HUES48 (cell line): ENCODE measurements around the gene ITIH3.

Experiments used
- H3K27ac ChIP-seq: one replicate; pipeline ENCODE4 v1.7.0; 2013; ENCODE audit warnings: low read depth, low read length, inconsistent platforms
- H3K27me3 ChIP-seq: 2 replicates; pipeline ENCODE4 v1.6.1; 2013; ENCODE audit warnings: mild to moderate bottlenecking, low read length; ENCODE audit not compliant: control insufficient read depth, insufficient read depth
- H3K36me3 ChIP-seq: 2 replicates; pipeline ENCODE4 v1.6.1; 2013; ENCODE audit warnings: low read length; ENCODE audit not compliant: control insufficient read depth, insufficient read depth
- H3K4me1 ChIP-seq: 2 replicates; pipeline ENCODE4 v1.6.1; 2013; ENCODE audit warnings: mild to moderate bottlenecking, low read length; ENCODE audit not compliant: control insufficient read depth, insufficient read depth
- H3K4me3 ChIP-seq: 2 replicates; pipeline ENCODE4 v1.5.1; 2013; ENCODE audit warnings: mild to moderate bottlenecking, low read depth, low read length
- H3K9ac ChIP-seq: 2 replicates; pipeline ENCODE4 v1.6.1; 2013; ENCODE audit warnings: mild to moderate bottlenecking, low read depth, low read length, moderate library complexity
- H3K9me3 ChIP-seq: 2 replicates; pipeline ENCODE4 v1.6.1; 2013; ENCODE audit warnings: low read length; ENCODE audit not compliant: control insufficient read depth, insufficient read depth

The ITIH3 gene

DNA sequence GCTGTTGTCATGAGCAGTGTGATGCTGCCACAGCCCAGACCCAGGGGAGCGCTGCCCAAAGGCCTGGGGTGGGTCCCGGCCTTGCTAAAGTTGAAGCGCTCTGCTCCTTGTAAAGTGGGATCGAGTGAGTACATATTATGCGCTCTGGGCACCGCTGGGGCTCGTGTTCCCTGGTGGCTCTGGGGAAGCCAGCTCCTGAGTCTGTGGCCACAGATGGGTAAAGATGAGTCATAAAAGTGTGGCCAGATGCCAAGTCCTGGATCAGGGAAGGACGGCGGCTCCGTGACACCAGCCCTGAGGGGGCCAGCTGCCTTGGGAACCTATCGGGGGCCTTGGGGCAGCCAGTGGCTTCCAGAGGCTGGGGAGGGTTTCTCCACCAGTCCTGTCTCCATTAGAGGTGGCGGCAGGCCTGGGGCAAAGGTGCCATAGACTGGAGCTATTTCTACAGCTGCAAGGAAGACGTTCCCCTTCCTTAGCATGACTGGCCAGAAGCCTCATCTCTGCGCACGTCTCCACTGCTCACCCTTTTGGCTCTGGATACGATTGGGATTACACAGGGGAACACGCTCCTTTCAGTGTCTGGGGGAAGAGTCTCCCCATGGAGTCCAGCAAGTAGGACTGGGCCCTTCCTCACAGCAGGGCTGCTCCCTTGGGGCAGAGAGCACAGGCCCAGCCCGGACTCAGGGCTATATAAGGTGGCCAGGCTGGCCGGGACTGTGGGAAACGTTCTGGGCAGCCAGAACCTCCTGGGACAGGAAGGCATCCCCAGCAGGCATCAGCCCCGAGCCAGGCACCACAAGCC lies 37.1 kb downstream of the ITIH3 start:
- Histone ChIP-seq H3K4me1 (peaks cover 7% of the 10 kb centered on the region; the same call in 1 of the 2 replicates), H3K27me3 (no peaks in the 10 kb centered on the region), H3K27ac (no peak overlapping the region), H3K4me3 (no peak overlapping the region), H3K36me3 (peaks cover 4% of the 10 kb centered on the region; the same call in 1 of the 2 replicates), H3K9ac (no peak overlapping the region), H3K9me3 (no peaks in the 10 kb centered on the region)

DNA sequence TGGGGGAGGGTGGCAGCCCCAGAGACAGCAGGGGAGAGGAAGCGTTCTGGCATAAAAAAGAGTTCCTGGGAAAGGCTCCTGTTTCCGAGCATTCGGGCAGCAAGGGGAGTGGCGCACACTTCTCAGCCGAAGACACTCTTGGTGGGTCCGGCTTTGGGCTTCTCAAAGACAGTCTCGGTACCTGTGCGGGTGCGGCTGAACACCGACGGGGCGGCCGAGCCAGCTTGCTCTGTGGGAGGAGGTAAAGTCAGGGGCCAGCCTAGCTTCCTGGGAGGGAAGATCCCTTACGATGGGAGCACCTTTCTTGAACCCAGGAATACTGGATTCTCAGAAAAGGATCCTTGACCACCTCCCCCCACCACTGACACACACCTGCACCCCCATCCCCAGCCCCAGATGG lies 38.6 kb downstream of the ITIH3 start:
- Histone ChIP-seq H3K9me3 (no peaks in the 10 kb centered on the region), H3K27ac (no peak overlapping the region), H3K4me1 (peaks cover 7% of the 10 kb centered on the region; the same call in 1 of the 2 replicates), H3K9ac (no peak overlapping the region), H3K36me3 (peaks cover 4% of the 10 kb centered on the region; the same call in 1 of the 2 replicates), H3K27me3 (no peaks in the 10 kb centered on the region), H3K4me3 (no peak overlapping the region)

DNA sequence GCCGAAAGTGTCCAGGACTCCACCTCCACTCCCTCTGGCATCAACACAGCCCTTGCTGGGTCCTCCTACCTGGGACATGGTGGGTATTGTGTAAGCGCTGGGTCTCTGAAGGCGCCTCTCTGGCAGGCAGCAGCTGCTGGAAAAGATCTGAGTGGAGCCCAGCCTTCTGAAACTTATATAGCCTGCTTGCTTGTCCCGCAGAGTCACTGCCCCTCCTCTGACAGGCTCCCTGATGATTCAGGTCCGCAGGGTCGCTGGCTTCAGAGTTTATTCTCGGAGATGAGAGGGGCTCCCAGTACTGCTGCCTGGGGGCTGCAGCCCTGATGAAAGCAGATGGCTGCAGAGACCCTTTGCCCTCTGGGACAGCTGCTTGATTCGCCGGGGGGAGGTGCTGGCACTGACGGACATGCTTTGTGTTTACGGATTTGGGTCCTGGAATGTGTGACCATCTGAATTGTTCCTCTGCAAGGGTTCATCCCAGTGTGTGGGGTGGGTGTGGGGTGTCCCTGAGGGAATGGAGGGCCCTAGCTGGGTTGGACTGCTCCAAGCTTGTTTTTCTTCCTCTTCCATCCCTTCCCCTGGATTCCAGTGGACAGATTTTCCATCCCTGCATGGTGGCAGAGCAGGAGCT lies 40.4 kb downstream of the ITIH3 start, which contains the start of gene MUSTN1:
Gene MUSTN1 (minus strand): TSS at position 149 of the 631 bp plus-strand sequence. CDS start 71 bp downstream, at position 78.
- peaks cover 7% of the 10 kb centered on the region; the same call in 1 of the 2 replicates for H3K4me1 ChIP-seq
- H3K36me3 ChIP-seq = peaks cover 7% of the 10 kb centered on the region; the same call in 1 of the 2 replicates
- H3K27ac ChIP-seq = peak within 1 kb of the TSS; percentile 39
- H3K27me3 ChIP-seq = no peaks in the 10 kb centered on the region
- H3K9me3 ChIP-seq = no peaks in the 10 kb centered on the region
- H3K9ac ChIP-seq = no peak within 1 kb of the TSS
- no peak within 1 kb of the TSS for H3K4me3 ChIP-seq

DNA sequence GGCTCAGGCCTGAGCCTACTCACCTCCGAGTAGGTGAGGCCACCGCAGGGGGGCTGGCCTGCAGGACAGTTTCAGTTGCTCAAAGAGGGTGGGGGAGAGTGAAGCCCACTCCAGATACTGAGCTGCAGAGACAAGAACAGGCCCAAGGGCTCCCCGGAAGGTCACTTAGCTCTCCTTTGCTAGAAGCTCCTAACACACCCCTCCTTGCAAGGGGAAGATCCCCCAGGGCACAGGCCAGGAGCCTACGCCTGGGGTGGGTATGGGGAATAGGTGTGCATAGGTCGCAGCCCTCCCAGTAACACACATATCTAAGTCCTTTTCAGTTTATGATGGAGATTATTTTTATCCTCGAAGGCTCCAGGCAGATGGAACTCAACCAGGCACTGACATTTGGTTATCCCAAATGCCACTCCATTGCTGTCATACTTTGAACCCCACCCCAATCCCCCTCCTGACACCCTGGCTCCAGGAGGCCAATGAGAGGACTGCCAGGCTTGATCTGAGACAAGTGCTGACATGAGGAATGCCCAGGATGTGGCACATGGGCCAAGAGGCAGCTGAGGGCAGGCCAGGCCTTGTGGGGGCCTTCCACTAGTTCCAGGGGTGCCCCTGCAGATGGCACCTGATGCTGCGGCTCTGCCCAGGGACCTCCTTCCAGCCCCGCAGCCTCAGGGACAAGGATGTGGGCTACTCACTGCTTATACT lies 41.3 kb downstream of the ITIH3 start:
- H3K27ac ChIP-seq = peak overlapping the region; percentile 39
- no peaks in the 10 kb centered on the region for H3K9me3 ChIP-seq
- H3K36me3 ChIP-seq = peaks cover 9% of the 10 kb centered on the region; the same call in 1 of the 2 replicates
- H3K4me1 ChIP-seq = peaks cover 7% of the 10 kb centered on the region; the same call in 1 of the 2 replicates
- H3K9ac ChIP-seq = no peak overlapping the region
- no peaks in the 10 kb centered on the region for H3K27me3 ChIP-seq
- H3K4me3 ChIP-seq = no peak overlapping the region

DNA sequence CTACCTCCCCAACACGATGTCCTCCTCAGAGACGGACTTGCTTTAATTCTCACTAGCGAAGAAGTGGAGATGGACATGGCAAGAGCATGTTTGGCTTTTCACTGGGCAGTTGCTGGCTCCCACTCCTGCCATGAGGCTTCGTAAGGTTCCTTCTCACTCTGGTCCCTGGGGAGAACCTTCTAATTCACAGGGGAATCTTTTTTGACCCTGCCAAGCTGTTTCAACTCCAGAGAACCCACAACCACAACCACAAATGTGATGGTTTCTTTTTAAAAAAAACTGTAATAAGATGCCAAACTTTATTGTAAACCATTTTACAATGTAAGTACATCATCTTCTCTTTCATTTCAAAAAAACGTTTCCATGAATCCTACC lies 41.9 kb downstream of the ITIH3 start:
- no peak overlapping the region for H3K4me3 ChIP-seq
- no peak overlapping the region for H3K9ac ChIP-seq
- no peak overlapping the region for H3K27ac ChIP-seq
- H3K36me3 ChIP-seq = peaks cover 15% of the 10 kb centered on the region; the same call in 1 of the 2 replicates
- H3K4me1 ChIP-seq = peaks cover 7% of the 10 kb centered on the region; the same call in 1 of the 2 replicates
- no peaks in the 10 kb centered on the region for H3K27me3 ChIP-seq
- no peaks in the 10 kb centered on the region for H3K9me3 ChIP-seq

DNA sequence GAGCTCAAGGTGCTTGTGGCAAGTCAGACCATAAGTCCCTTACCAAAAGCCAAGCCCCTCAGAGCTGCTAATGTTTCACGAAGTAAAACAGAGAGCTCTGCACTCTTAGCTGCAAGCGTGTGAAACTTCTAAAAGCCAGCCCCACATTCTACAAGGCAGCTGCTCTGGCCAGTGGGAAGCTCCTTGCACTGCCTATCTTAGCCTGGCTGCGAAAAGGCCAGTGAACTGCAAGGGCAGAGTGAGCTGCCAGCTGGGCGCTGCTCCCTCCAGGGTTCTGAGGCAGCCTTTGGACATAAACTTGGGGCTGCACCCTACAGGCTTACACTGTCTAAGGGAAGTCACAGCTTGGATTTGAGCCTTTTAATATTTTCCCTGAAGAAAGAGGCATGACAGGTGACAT lies 42.4 kb downstream of the ITIH3 start:
- Histone ChIP-seq H3K9ac (no peak overlapping the region), H3K27ac (no peak overlapping the region), H3K27me3 (no peaks in the 10 kb centered on the region), H3K4me3 (no peak overlapping the region), H3K9me3 (no peaks in the 10 kb centered on the region), H3K36me3 (peaks cover 19% of the 10 kb centered on the region; the same call in 1 of the 2 replicates), H3K4me1 (peaks cover 7% of the 10 kb centered on the region; the same call in 1 of the 2 replicates)

DNA sequence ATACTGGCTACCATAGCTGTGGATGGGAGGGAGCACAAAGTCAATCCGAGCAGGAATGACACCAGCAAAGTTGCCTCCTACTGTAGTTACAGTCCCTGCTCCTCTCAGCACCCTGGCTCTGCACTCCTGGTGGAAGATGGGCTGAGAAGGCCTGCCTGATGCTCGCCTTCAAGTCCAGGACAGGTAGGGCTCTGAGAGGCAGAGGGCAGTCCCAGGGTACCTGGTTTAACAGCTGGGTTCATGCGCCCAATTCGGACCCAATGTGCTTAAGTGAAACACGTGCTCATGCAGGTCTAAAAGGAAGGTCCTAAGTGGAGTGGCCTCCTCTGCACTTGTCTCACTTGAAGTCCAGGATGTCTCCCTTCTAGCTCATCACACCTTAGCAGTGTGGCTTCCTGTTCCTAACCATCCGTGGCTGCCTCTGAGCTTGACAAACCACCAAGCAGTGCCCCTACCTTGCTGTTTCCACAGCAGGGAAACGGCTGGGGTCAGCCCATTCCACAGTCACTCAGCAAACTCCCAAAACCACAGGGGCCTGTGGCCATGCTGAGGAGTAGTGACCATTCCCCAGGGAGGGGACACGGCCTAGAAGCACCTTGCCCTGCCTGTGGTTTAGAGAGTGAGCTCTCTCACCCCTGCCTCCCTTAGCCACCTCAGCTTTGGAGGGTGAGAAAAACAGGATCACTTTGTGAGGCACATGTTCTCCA lies 44.1 kb downstream of the ITIH3 start:
- no peak overlapping the region for H3K9ac ChIP-seq
- H3K27ac ChIP-seq = no peak overlapping the region
- no peaks in the 10 kb centered on the region for H3K27me3 ChIP-seq
- H3K4me3 ChIP-seq = no peak overlapping the region
- H3K4me1 ChIP-seq = peaks cover 7% of the 10 kb centered on the region; the same call in 1 of the 2 replicates
- peaks cover 27% of the 10 kb centered on the region; the same call in 1 of the 2 replicates for H3K36me3 ChIP-seq
- no peaks in the 10 kb centered on the region for H3K9me3 ChIP-seq

DNA sequence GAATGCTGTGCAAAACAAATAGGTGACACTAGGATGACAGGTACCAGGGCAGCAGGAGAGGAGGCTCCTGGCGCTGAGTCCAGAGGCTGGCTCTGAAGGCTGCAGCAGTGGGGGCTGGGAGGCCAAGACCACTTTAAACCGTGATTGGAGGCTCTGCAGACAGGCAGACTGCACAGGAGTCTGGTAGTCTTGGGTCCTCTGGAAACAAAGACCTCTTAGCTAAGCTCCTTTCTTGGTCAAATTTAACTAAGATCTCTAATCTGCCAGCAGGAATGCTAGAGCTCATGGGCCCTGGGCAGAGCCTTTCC lies 44.6 kb downstream of the ITIH3 start:
- peaks cover 7% of the 10 kb centered on the region; the same call in 1 of the 2 replicates for H3K4me1 ChIP-seq
- H3K36me3 ChIP-seq = peaks cover 27% of the 10 kb centered on the region; the same call in 1 of the 2 replicates
- H3K4me3 ChIP-seq = no peak overlapping the region
- no peaks in the 10 kb centered on the region for H3K9me3 ChIP-seq
- H3K27me3 ChIP-seq = no peaks in the 10 kb centered on the region
- no peak overlapping the region for H3K9ac ChIP-seq
- H3K27ac ChIP-seq = no peak overlapping the region

DNA sequence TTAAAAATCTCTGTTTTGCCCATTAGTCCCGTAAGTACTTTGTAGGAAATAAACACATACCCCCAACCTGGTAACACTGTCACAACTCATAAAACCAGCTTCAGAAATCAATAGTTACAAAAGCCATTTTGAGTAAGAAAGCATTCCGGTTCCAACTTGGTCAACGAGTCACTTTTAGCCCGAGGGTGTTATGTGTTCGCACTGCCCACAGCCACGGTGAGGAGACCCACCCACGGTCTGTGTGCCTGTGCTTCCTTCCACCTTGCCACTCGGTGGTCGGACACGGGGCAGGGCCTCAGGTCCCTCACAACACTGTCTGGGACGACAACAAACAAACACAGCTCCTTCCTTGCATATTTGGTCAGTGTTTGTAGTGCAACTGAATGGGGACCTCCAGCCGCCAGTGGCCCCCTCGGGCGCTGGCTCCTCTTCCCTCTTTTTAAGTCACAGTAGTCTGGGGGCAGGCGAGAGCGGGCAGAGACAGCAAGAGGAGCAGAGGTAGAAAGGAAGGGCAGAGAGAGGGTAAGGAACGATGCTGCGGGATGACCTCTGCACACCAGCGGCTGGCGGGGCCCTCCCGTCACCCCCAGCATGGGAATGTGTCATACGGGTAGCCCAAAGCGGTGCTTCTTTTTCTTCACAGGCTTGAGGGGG lies 45.4 kb downstream of the ITIH3 start:
- no peaks in the 10 kb centered on the region for H3K9me3 ChIP-seq
- H3K4me3 ChIP-seq = no peak overlapping the region
- H3K27me3 ChIP-seq = no peaks in the 10 kb centered on the region
- H3K4me1 ChIP-seq = peaks cover 7% of the 10 kb centered on the region; the same call in 1 of the 2 replicates
- H3K9ac ChIP-seq = no peak overlapping the region
- peaks cover 27% of the 10 kb centered on the region; the same call in 1 of the 2 replicates for H3K36me3 ChIP-seq
- no peak overlapping the region for H3K27ac ChIP-seq
